HUES6 (cell line): ENCODE measurements around the gene PDZD2.

Experiments
- H3K27ac ChIP-seq: 2 replicates; pipeline ENCODE4 v1.7.0; 2013; ENCODE audit warnings: low read depth, mild to moderate bottlenecking, low read length, inconsistent platforms
- H3K27me3 ChIP-seq: 2 replicates; pipeline ENCODE4 v1.6.1; 2013; ENCODE audit warnings: low read length; ENCODE audit not compliant: control insufficient read depth, insufficient read depth
- H3K36me3 ChIP-seq: 2 replicates; pipeline ENCODE4 v1.6.1; 2013; ENCODE audit warnings: low read length; ENCODE audit not compliant: control insufficient read depth, insufficient read depth
- H3K4me1 ChIP-seq: 2 replicates; pipeline ENCODE4 v1.6.1; 2013; ENCODE audit warnings: low read length; ENCODE audit not compliant: control insufficient read depth, insufficient read depth
- H3K4me3 ChIP-seq: 2 replicates; pipeline ENCODE4 v1.5.1; 2013; ENCODE audit warnings: low read depth, low read length
- H3K9ac ChIP-seq: one replicate; pipeline ENCODE4 v1.6.1; 2013; ENCODE audit warnings: mild to moderate bottlenecking, low read length
- H3K9me3 ChIP-seq: 2 replicates; pipeline ENCODE4 v1.6.1; 2013; ENCODE audit warnings: low read depth, low read length; ENCODE audit not compliant: control insufficient read depth, insufficient read depth

PDZD2 gene

DNA sequence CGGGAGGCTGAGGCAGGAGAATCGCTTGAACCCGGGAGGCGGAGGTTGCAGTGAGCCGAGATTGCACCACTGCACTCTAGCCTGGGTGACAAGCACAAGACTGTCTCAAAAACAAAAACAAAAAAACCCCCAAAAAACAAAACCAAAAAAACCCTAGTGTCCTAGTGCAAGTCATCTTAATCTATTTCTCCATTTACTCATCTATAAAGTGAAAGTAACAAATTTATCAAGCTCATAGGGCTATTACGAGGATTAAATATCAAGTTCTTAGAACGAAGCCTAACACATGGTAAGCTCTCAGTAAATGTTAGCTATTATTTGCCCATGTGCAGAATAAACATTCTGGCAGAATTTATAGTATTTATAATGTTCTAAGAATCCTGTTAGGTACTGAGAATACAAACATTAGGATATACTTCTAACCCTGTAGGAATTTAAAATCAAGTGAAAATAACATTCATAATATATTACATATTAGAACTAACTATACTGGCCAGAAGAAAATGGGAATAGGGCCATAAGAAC, 490.2 kb downstream of the PDZD2 start:
- peaks cover 47% of the 10 kb centered on the region for H3K36me3 ChIP-seq
- no peak overlapping the region for H3K9ac ChIP-seq
- H3K4me3 ChIP-seq: no peak overlapping the region
- H3K27ac ChIP-seq: no peak overlapping the region
- H3K27me3 ChIP-seq: no peaks in the 10 kb centered on the region
- H3K4me1 ChIP-seq: peaks cover 6% of the 10 kb centered on the region
- no peaks in the 10 kb centered on the region for H3K9me3 ChIP-seq

DNA sequence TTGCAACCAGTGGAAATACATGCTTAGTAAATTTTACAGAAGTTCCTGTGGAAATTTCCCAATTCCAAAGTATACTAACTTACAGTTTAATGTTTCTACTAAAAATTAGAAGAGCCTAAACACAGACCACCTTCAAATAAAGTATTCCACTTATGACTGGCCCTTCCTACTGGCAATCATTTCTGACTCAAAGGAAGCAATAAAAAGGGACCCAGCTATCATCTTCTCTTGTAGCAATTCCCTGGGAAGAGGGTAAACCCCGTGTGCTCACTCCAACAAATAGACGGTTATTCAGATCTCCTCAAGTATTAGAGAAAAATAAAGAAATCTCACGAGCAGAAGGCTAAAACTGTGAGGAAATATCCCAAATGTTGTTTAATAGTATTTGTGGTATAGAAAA, 491.9 kb downstream of the PDZD2 start:
- peaks cover 5% of the 10 kb centered on the region; the same call in 1 of the 2 replicates for H3K4me1 ChIP-seq
- H3K9ac ChIP-seq: no peak overlapping the region
- no peaks in the 10 kb centered on the region for H3K9me3 ChIP-seq
- H3K27me3 ChIP-seq: no peaks in the 10 kb centered on the region
- H3K27ac ChIP-seq: no peak overlapping the region
- H3K4me3 ChIP-seq: no peak overlapping the region
- peaks cover 56% of the 10 kb centered on the region for H3K36me3 ChIP-seq

GRCh38 chr5:32131604-32132003, 492.7 kb downstream of the PDZD2 start:
- Histone ChIP-seq H3K4me3 (no peak overlapping the region), H3K27ac (no peak overlapping the region), H3K9me3 (no peaks in the 10 kb centered on the region), H3K4me1 (peaks cover 5% of the 10 kb centered on the region; the same call in 1 of the 2 replicates), H3K9ac (no peak overlapping the region), H3K36me3 (peaks cover 51% of the 10 kb centered on the region), H3K27me3 (no peaks in the 10 kb centered on the region)

DNA sequence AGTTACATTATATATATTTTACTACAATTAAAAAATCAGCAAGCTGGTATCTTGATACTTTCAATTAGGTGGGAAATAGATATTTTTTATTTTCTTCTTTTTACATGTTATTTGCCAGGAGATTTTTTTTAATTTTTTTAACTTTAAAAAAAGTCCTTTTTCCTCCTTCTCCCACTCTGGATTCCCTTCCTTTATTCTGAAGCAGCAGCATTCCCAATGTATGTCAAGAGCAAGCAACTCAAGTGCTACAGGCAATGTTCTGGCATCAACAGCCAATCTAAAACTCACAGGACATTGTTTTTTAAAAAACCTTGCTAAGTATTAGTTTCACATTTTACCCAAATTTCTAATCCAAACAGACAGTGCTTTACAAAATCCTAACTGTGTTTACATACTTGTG, 493.8 kb downstream of the PDZD2 start:
- H3K36me3 ChIP-seq: peaks cover 45% of the 10 kb centered on the region
- no peak overlapping the region for H3K9ac ChIP-seq
- H3K27ac ChIP-seq: no peak overlapping the region

GRCh38 chr5:32135086-32135485, 496.2 kb downstream of the PDZD2 start:
- Histone ChIP-seq H3K4me3 (no peak overlapping the region), H3K27me3 (no peaks in the 10 kb centered on the region), H3K9ac (no peak overlapping the region), H3K9me3 (no peaks in the 10 kb centered on the region), H3K36me3 (peaks cover 52% of the 10 kb centered on the region), H3K4me1 (no peaks in the 10 kb centered on the region; the same call in 1 of the 2 replicates), H3K27ac (no peak overlapping the region)

More for the DNA sequence above, 493.8 kb downstream of the PDZD2 start:
- no peaks in the 10 kb centered on the region for H3K9me3 ChIP-seq
- no peak overlapping the region for H3K4me3 ChIP-seq
- no peaks in the 10 kb centered on the region for H3K27me3 ChIP-seq
- H3K4me1 ChIP-seq: peaks cover 3% of the 10 kb centered on the region; the same call in 1 of the 2 replicates

- H3K27me3 ChIP-seq: no peaks in the 10 kb centered on the region
- no peak overlapping the region for H3K9ac ChIP-seq
- no peak overlapping the region for H3K4me3 ChIP-seq
- no peaks in the 10 kb centered on the region for H3K4me1 ChIP-seq
- no peak overlapping the region for H3K27ac ChIP-seq
- H3K36me3 ChIP-seq: peaks cover 47% of the 10 kb centered on the region
- no peaks in the 10 kb centered on the region for H3K9me3 ChIP-seq
Observed at GRCh38 chr5:32136342-32136741, 497.4 kb downstream of the PDZD2 start.

- Histone ChIP-seq H3K9me3 (peaks cover 1% of the 10 kb centered on the region; the same call in 1 of the 2 replicates), H3K9ac (no peak overlapping the region), H3K4me3 (no peak overlapping the region), H3K27me3 (no peaks in the 10 kb centered on the region), H3K36me3 (peaks cover 37% of the 10 kb centered on the region), H3K27ac (no peak overlapping the region), H3K4me1 (no peaks in the 10 kb centered on the region)
Observed at GRCh38 chr5:32138839-32139493, 500.0 kb downstream of the PDZD2 start.

GRCh38 chr5:32143617-32144377, 504.9 kb downstream of the PDZD2 start:
- Histone ChIP-seq H3K27ac (no peak overlapping the region), H3K4me1 (no peaks in the 10 kb centered on the region), H3K9me3 (peaks cover 14% of the 10 kb centered on the region; the same call in 1 of the 2 replicates), H3K9ac (no peak overlapping the region), H3K4me3 (no peak overlapping the region), H3K36me3 (peaks cover 29% of the 10 kb centered on the region), H3K27me3 (no peaks in the 10 kb centered on the region)

- H3K4me1 ChIP-seq: no peaks in the 10 kb centered on the region
- H3K4me3 ChIP-seq: no peak overlapping the region
- no peaks in the 10 kb centered on the region for H3K27me3 ChIP-seq
- H3K9ac ChIP-seq: no peak overlapping the region
- peak overlapping the region; percentile 2; the same call in 1 of the 2 replicates for H3K27ac ChIP-seq
- peaks cover 14% of the 10 kb centered on the region; the same call in 1 of the 2 replicates for H3K9me3 ChIP-seq
- peaks cover 24% of the 10 kb centered on the region for H3K36me3 ChIP-seq
Observed at GRCh38 chr5:32144378-32145207, 505.7 kb downstream of the PDZD2 start.

DNA sequence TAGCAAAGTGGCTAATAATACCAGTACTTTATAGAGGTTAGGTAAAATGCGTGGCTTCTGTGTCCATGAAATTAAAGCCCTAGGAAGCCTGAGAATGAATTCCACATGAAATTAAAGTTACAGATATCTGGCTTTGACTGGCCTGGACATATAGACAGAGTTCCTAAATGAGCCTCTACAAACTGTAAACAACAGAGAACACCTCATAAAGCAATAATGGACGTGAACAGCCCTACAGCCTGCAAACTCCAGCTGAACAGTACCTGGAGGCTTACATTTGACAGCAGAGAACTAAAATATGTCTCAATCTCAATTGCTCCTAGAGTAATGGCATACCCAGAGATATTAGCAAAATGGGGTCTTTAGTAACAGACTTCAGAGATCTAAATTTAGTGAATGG, 506.4 kb downstream of the PDZD2 start:
- Histone ChIP-seq H3K36me3 (peaks cover 24% of the 10 kb centered on the region), H3K4me1 (no peaks in the 10 kb centered on the region)

More for the DNA sequence above, 506.4 kb downstream of the PDZD2 start:
- Histone ChIP-seq H3K4me3 (no peak overlapping the region), H3K9ac (no peak overlapping the region), H3K27ac (peak overlapping the region; percentile 2; the same call in 1 of the 2 replicates), H3K27me3 (no peaks in the 10 kb centered on the region), H3K9me3 (peaks cover 14% of the 10 kb centered on the region; the same call in 1 of the 2 replicates)
